SK-N-MC (cell line): ENCODE results near the gene SPSB3.

Experiments
- DNase-seq: peaks from one replicate; pipeline ENCODE4 v3.0.0-alpha.2; 2011; ENCODE audit warnings: low read depth, low spot score
- H3K27ac ChIP-seq: fragments of 200-600 bp; sonication (generic); 2 replicates; pipeline ENCODE4 v1.5.1; 2016; ENCODE audit warnings: mixed run types
- H3K36me3 ChIP-seq: fragments of 200-600 bp; sonication (generic); 2 replicates; pipeline ENCODE4 v1.6.1; 2017; ENCODE audit warnings: antibody characterized with exemption, low read length, mixed read lengths; ENCODE audit not compliant: insufficient read depth
- H3K4me3 ChIP-seq: fragments of 200-600 bp; sonication (generic); 2 replicates; pipeline ENCODE4 v1.5.1; 2016
- H3K9ac ChIP-seq: fragments of 200-600 bp; sonication (generic); 2 replicates; pipeline ENCODE4 v1.8.0; 2017; ENCODE audit warnings: mixed run types, mixed read lengths; ENCODE audit not compliant: insufficient read length
- H3K9me3 ChIP-seq: fragments of 200-600 bp; sonication (generic); 2 replicates; pipeline ENCODE4 v1.6.1; 2017; ENCODE audit warnings: low read depth, mild to moderate bottlenecking, antibody characterized with exemption, low read length, moderate library complexity, mixed read lengths
- EZH2 ChIP-seq: fragments of 200-600 bp; sonication (generic); IDR thresholded peaks from one replicate; pipeline ENCODE4 v1.6.1; 2017; ENCODE audit warnings: antibody characterized with exemption
- FOXP2 ChIP-seq: optimal IDR thresholded peaks from 2 replicates; pipeline ENCODE3; 2011; ENCODE audit warnings: mild to moderate bottlenecking, moderate library complexity; ENCODE audit not compliant: insufficient read depth; ENCODE audit errors: extremely low read length, control extremely low read depth
- POLR2AphosphoS5 ChIP-seq: IDR thresholded peaks from 2 replicates; pipeline ENCODE4 v1.6.1; 2012; ENCODE audit warnings: mild to moderate bottlenecking, low read depth, low read length, borderline replicate concordance

SPSB3 gene

GRCh38 chr16:1776672-1776955 lies 5.8 kb downstream of the SPSB3 start:
- DNase-seq: no peak
- no peaks in the 10 kb centered on the region; the same call in 1 of the 2 replicates for H3K36me3 ChIP-seq
- peak; percentile 1; the same call in 1 of the 2 replicates for TF ChIP-seq POLR2AphosphoS5
- no peak for TF ChIP-seq EZH2

GRCh38 chr16:1775846-1776671 lies 6.3 kb downstream of the SPSB3 start:
- H3K4me3 ChIP-seq: no peak overlapping the region
- H3K27ac ChIP-seq: no peak overlapping the region
- H3K9ac ChIP-seq: no peak overlapping the region
- H3K9me3 ChIP-seq: no peaks in the 10 kb centered on the region
- no peaks in the 10 kb centered on the region; the same call in 1 of the 2 replicates for H3K36me3 ChIP-seq
- no peak for DNase-seq
- TF ChIP-seq EZH2 (no peak), FOXP2 (no peak), POLR2AphosphoS5 (no peak; the same call in 1 of the 2 replicates)

More at GRCh38 chr16:1776672-1776955, 5.8 kb downstream of the SPSB3 start:
- no peak overlapping the region for H3K27ac ChIP-seq
- no peak overlapping the region for H3K4me3 ChIP-seq
- no peak overlapping the region for H3K9ac ChIP-seq
- H3K9me3 ChIP-seq: no peaks in the 10 kb centered on the region

- DNase-seq: no peak
- Histone ChIP-seq H3K36me3 (peaks cover 1% of the 10 kb centered on the region), H3K4me3 (no peak overlapping the region), H3K27ac (no peak overlapping the region), H3K9ac (no peak overlapping the region), H3K9me3 (no peaks in the 10 kb centered on the region)
- TF ChIP-seq FOXP2 (no peak), POLR2AphosphoS5 (no peak), EZH2 (no peak)
Observed at GRCh38 chr16:1775006-1775845, 7.1 kb downstream of the SPSB3 start.

- H3K9ac ChIP-seq: peak overlapping the region; percentile 97
- H3K36me3 ChIP-seq: peaks cover 3% of the 10 kb centered on the region
Observed at GRCh38 chr16:1774448-1774780, 8.0 kb downstream of the SPSB3 start.

GRCh38 chr16:1773703-1774447 lies 8.5 kb downstream of the SPSB3 start:
- peaks cover 3% of the 10 kb centered on the region for H3K36me3 ChIP-seq
- peak overlapping the region; percentile 96 for H3K4me3 ChIP-seq
- TF ChIP-seq FOXP2 (no peak), POLR2AphosphoS5 (no peak), EZH2 (no peak)
- DNase-seq: no peak
- H3K9ac ChIP-seq: peak overlapping the region; percentile 97
- no peak overlapping the region for H3K27ac ChIP-seq
- H3K9me3 ChIP-seq: no peaks in the 10 kb centered on the region

More at GRCh38 chr16:1774448-1774780, 8.0 kb downstream of the SPSB3 start:
- TF ChIP-seq POLR2AphosphoS5: no peak
- TF ChIP-seq EZH2: no peak
- TF ChIP-seq FOXP2: no peak
- DNase-seq: no peak
- Histone ChIP-seq H3K27ac (no peak overlapping the region), H3K9me3 (no peaks in the 10 kb centered on the region), H3K4me3 (peak overlapping the region; percentile 96)

- no peak for DNase-seq
- H3K9ac ChIP-seq: peak within 1 kb of the TSS; percentile 97
- TF ChIP-seq FOXP2: no peak
- peak; percentile 92 for TF ChIP-seq POLR2AphosphoS5
- peak within 1 kb of the TSS; percentile 86 for H3K27ac ChIP-seq
- peak within 1 kb of the TSS; percentile 96 for H3K4me3 ChIP-seq
- peaks cover 3% of the 10 kb centered on the region for H3K36me3 ChIP-seq
- no peaks in the 10 kb centered on the region for H3K9me3 ChIP-seq
Observed at GRCh38 chr16:1772908-1773702, 9.3 kb downstream of the SPSB3 start, which contains the start of gene MRPS34. Gene MRPS34 (minus strand): TSS chr16:1773134. CDS start chr16:1773119, 15 bp downstream.

- Histone ChIP-seq H3K27ac (peak within 1 kb of the TSS; percentile 86), H3K9ac (peak within 1 kb of the TSS; percentile 97), H3K36me3 (peaks cover 3% of the 10 kb centered on the region), H3K4me3 (peak within 1 kb of the TSS; percentile 96), H3K9me3 (no peaks in the 10 kb centered on the region)
- DNase-seq: no peak
- no peak for TF ChIP-seq FOXP2
- no peak for TF ChIP-seq EZH2
Observed at GRCh38 chr16:1772362-1772907, 9.9 kb downstream of the SPSB3 start, which contains the start of gene EME2. Gene EME2 (plus strand): TSS chr16:1772810. CDS start chr16:1773228, 418 bp downstream.
